ENCODE results near the gene ACER1. TPM values are rescaled to one million over a fixed set of nuclear protein-coding genes. Genes with fewer than 3 reads are reported as not detected.
A peak's percentile ranks its signal among the peaks of the same experiment; 100 is the strongest.

The ACER1 gene
- polyA plus RNA-seq, 1 of the 3 experiments (the other 2 are of a cell fraction), result not detected

- CTCF ChIA-PET, result interaction anchor here (0.8 to 3.8 kb wide), 14 partner anchors 12 to 228 kb away, joined by 3 to 52 read pairs (median 4); no protein-coding TSS in a partner anchor
- Histone ChIP-seq H3K36me3 (replicated peaks in 1 of 2; ENCODE audit: control insufficient read depth in 1 of 2, insufficient read depth in 2 of 2, low read length in 1 of 2) (peaks cover 5 to 27% of the 10 kb centered on the region in 2 experiments), H3K4me2 (peak overlapping the region; percentile 82), H4K20me1 (ENCODE audit: insufficient read depth) (peaks cover 78% of the 10 kb centered on the region), H3K9me2 (no peaks in the 10 kb centered on the region), H3F3A (replicated peaks; ENCODE audit: insufficient read depth) (peaks cover 14% of the 10 kb centered on the region), H3K27me3 (ENCODE audit: insufficient read depth) (no peaks in the 10 kb centered on the region), H3K79me2 (ENCODE audit: insufficient read depth) (peaks cover 90% of the 10 kb centered on the region), H3K27ac (ENCODE audit: low read depth in 2 of 2, low read length in 1 of 2) (peak overlapping the region; percentile 82 to 99; a peak in 3 of 4 replicates), H2AFZ (ENCODE audit: low read depth) (no peak overlapping the region), H3K4me3 (ENCODE audit: low read depth in 2 of 2, low read length in 1 of 2) (peak overlapping the region; percentile 9 to 18; a peak in 1 of 4 replicates), H3K9me3 (no peaks in the 10 kb centered on the region), H3K9ac (no peak overlapping the region), H3K4me1 (ENCODE audit: control insufficient read depth in 1 of 2, insufficient read depth in 2 of 2, low read depth in 1 of 2, low read length in 1 of 2) (peaks cover 44 to 83% of the 10 kb centered on the region in 2 experiments)
- POLR2A ChIA-PET, result interaction anchor here (0.8 kb wide), 1 partner anchor 39 kb away, joined by 4 read pairs; no protein-coding TSS in a partner anchor
- 45% methylated on average over 9 of the region's 11 CpGs for WGBS (ENCODE audit: low lambda C conversion rate)
- peak; percentile 66 for DNase-seq
- TF ChIP-seq REST (IDR thresholded peaks at IDR 0.05; ENCODE audit: low read depth, low read length) (peak; percentile 78), POLR2AphosphoS5 (IDR thresholded peaks at IDR 0.05; ENCODE audit: low read depth, low read length) (no peak)
Measured at GRCh38 chr19:6272411-6272791, 61.0 kb downstream of the ACER1 start.

GRCh38 chr19:6271721-6272410 is 61.5 kb downstream of the ACER1 start:
- no peaks in the 10 kb centered on the region for H3K27me3 ChIP-seq (ENCODE audit: insufficient read depth)
- H4K20me1 ChIP-seq (ENCODE audit: insufficient read depth), result peaks cover 73% of the 10 kb centered on the region
- H3K36me3 ChIP-seq (replicated peaks in 1 of 2; ENCODE audit: control insufficient read depth in 1 of 2, insufficient read depth in 2 of 2, low read length in 1 of 2), result peaks cover 5 to 23% of the 10 kb centered on the region in 2 experiments
- H3K9ac ChIP-seq, result no peak overlapping the region
- POLR2A ChIA-PET, result interaction anchor here (0.8 kb wide), 1 partner anchor 38 kb away, joined by 4 read pairs; no protein-coding TSS in a partner anchor
- peak overlapping the region; percentile 9 to 18; a peak in 1 of 4 replicates for H3K4me3 ChIP-seq (ENCODE audit: low read depth in 2 of 2, low read length in 1 of 2)
- H3K79me2 ChIP-seq (ENCODE audit: insufficient read depth), result peaks cover 90% of the 10 kb centered on the region
- CTCF ChIA-PET, result interaction anchor here (0.8 to 3.8 kb wide), 22 partner anchors 11 to 227 kb away, joined by 3 to 52 read pairs (median 4); no protein-coding TSS in a partner anchor
- peak overlapping the region; percentile 82 to 99 for H3K27ac ChIP-seq (ENCODE audit: low read depth in 2 of 2, low read length in 1 of 2)
- no peak overlapping the region for H2AFZ ChIP-seq (ENCODE audit: low read depth)
- H3K9me2 ChIP-seq, result no peaks in the 10 kb centered on the region
- DNase-seq, result peak; percentile 87
- no peak for TF ChIP-seq NRF1 (IDR thresholded peaks at IDR 0.05; ENCODE audit: low read depth, low read length)
- TF ChIP-seq CHD2 (IDR thresholded peaks at IDR 0.05; ENCODE audit: low read length, partially characterized antibody), result peak; percentile 41
- peak; percentile 36 for TF ChIP-seq CTCF (IDR thresholded peaks at IDR 0.05)
- TF ChIP-seq EP300 (IDR thresholded peaks at IDR 0.05; ENCODE audit: borderline replicate concordance in 1 of 2, low read depth in 1 of 2, low read length in 1 of 2), result no peak; a peak in 1 of 4 replicates
- TF ChIP-seq NFIC (IDR thresholded peaks at IDR 0.05; ENCODE audit: borderline replicate concordance), result no peak
- TF ChIP-seq SIN3A (IDR thresholded peaks at IDR 0.05; ENCODE audit: borderline replicate concordance, low read depth, low read length), result 0 out of 2 replicates have a peak, but pooled peaks have one; percentile 8
- TF ChIP-seq RCOR1 (IDR thresholded peaks at IDR 0.05; ENCODE audit: low read length), result peak; percentile 78
- TF ChIP-seq MXI1 (IDR thresholded peaks at IDR 0.05; ENCODE audit: low read depth, low read length), result peak; percentile 98
- peak; percentile 61; the same call in 1 of the 2 replicates for TF ChIP-seq MAX (IDR thresholded peaks at IDR 0.05; ENCODE audit: low read depth)
- TF ChIP-seq GABPA (IDR thresholded peaks at IDR 0.05; ENCODE audit: low read depth), result no peak
- TF ChIP-seq GATA2 (CRISPR knock-in tag; IDR thresholded peaks at IDR 0.05), result peak; percentile 18; the same call in 1 of the 2 replicates
- WGBS (ENCODE audit: low lambda C conversion rate), result 28% methylated on average over 34 of the region's 35 CpGs
- no peaks in the 10 kb centered on the region for H3K9me3 ChIP-seq
- H3F3A ChIP-seq (replicated peaks; ENCODE audit: insufficient read depth), result peaks cover 14% of the 10 kb centered on the region
- H3K4me2 ChIP-seq, result peak overlapping the region; percentile 82
- peaks cover 41 to 78% of the 10 kb centered on the region in 2 experiments for H3K4me1 ChIP-seq (ENCODE audit: control insufficient read depth in 1 of 2, insufficient read depth in 2 of 2, low read depth in 1 of 2, low read length in 1 of 2)

All from SK-N-SH (cell line).